GM18861 (cell line): ENCODE data around the gene MRPS2.

Source experiments
- ATAC-seq: cut with Tn5 transposase; IDR thresholded peaks from one replicate; pipeline ENCODE4 v1.9.1; 2021; ENCODE audit not compliant: unreplicated experiment

The MRPS2 gene

GRCh38 chr9:135498381-135499126 lies 1.9 kb upstream of the MRPS2 start:
- ATAC-seq = no peak

GRCh38 chr9:135499326-135500070 lies 984 bp upstream of the MRPS2 start:
- ATAC-seq = no peak

GRCh38 chr9:135500071-135500524 lies 384 bp upstream of the MRPS2 start:
- no peak for ATAC-seq

- no peak for ATAC-seq
These were observed 1.0 kb downstream of the MRPS2 start for GRCh38 chr9:135501261-135502167.

GRCh38 chr9:135502168-135502872 lies 1.8 kb downstream of the MRPS2 start:
- ATAC-seq = no peak

- ATAC-seq = no peak
These were observed 2.4 kb downstream of the MRPS2 start for GRCh38 chr9:135502873-135503321.

- no peak for ATAC-seq
These were observed 3.1 kb downstream of the MRPS2 start for GRCh38 chr9:135503371-135504261.

- no peak for ATAC-seq
These were observed 4.1 kb downstream of the MRPS2 start for GRCh38 chr9:135504262-135505243.

- ATAC-seq = no peak
These were observed 5.1 kb downstream of the MRPS2 start for GRCh38 chr9:135505406-135506187.

GRCh38 chr9:135506327-135507103 lies 6.0 kb downstream of the MRPS2 start:
- no peak for ATAC-seq

- no peak for ATAC-seq
These were observed 6.9 kb downstream of the MRPS2 start for GRCh38 chr9:135507104-135508035.

- no peak for ATAC-seq
These were observed 7.8 kb downstream of the MRPS2 start for GRCh38 chr9:135508211-135508820.

- no peak for ATAC-seq
These were observed 9.0 kb downstream of the MRPS2 start for GRCh38 chr9:135509458-135509857.

GRCh38 chr9:135512241-135512603 lies 11.7 kb downstream of the MRPS2 start:
- ATAC-seq = no peak

GRCh38 chr9:135512904-135513303 lies 12.4 kb downstream of the MRPS2 start:
- ATAC-seq = no peak
